HK-2 (cell line): Measurements from ENCODE around the gene MESD.

Source experiments
- DNase-seq: peaks from one replicate; pipeline ENCODE4 v3.0.0-alpha.2; 2018; ENCODE audit not compliant: unreplicated experiment

Gene MESD

DNA sequence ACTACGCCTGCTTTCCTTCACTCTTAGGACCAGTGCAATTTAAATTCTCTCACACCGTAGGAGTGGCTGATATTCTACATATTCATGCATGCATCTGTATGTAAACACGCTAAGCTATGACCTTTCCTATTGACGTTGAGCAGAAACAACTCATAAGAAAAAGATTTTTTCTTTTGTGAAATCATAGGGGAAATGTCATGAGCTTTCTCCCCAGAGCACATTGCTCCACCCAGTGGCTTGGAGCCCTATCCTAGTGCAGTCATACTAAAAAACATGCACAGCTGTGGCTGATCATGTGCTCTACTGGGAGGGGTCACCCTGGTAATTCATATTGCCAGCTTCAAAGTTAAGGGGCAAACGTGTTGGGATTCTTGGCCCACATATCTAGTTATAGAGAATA lies 1.8 kb upstream of the MESD start:
- no peak for DNase-seq

DNA sequence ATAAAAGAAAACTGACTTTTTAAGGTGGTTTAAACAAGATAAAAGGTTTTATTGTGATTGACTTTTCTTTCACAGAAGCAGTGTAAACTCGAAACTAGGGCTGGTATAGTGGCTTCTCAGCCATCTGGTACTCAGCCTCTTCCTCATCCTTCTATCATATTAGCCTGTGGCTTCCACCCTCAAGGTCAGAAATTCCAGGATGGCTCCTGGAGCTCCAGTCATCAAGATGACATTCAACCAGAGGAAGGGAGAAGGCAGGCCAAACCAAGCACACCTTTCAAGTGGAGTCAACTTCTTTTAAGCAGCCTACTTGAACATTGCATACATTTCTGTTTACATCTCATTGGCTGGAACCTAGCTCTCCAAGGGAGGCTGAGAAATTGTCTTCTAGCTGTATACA lies 1.3 kb upstream of the MESD start:
- DNase-seq, result no peak

DNA sequence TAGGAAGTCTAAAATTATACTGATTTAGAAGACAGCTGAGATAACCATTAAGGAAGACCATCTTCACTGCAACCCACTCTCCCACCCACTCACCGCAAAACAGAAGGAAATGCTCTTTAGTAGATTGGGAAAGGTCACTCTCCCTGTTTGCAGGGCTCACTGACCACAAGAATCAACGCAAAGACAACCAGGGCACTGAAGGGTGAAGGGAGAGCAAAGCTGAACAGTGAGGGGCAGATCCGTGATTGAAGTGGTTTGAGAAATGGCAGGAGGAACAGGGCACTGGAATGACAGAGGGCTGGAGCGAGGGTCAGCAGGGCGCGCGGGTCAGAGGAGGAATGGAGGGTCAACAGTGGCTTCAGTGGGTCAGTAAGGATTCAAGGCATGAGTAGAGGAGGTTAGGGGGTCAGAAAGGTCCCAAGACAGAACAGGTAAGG lies 520 bp downstream of the MESD start:
- peak; percentile 25 for DNase-seq

DNA sequence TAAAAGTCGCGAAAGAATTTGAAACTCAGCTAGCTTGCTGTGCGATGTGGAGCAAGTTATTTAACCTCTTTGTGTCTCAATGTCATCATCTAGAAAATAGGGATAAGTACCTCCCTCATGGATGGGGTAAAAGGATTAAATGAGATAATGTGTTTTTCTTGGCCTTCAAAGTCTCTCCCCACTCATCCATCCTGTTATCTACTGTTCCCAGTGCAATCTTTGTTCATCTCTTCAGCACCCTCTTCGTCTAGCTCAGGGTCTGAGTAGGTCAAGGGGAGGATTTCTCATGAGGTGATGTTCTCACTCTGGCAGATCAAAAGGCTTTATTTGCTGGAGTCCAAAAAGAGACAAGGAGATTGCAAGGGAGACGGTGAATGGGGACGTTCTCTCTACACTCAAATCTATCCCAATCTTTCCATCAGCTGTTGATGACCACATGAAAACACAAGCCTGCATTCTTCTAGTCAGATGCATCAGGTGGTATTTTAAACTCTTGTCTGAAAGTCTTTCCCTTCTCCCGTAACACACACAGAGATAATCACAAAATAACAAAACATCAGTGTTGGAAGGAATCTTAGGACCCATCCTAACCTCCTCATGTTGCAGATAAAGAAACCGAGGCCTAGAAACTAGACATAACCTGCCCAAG lies 1.3 kb downstream of the MESD start:
- no peak for DNase-seq

DNA sequence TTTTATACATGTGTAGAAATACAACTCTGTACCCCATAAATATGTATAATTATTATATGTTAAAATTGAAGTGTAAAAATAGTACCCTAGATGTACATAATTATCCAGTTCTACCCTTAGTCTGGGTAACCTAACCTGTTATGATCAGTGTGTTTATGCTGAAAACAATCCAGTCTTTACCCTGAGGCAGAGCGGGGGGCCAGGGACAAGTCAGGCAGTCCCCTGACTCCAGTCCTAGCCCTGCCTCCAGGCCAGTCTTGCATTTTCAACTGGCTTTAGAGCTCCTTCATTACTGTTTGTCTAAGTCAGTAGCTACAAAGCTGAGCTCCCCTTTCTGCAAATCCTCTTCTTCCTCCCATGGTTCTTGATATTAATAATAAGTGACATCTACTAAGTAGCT lies 3.1 kb downstream of the MESD start:
- DNase-seq, result no peak

DNA sequence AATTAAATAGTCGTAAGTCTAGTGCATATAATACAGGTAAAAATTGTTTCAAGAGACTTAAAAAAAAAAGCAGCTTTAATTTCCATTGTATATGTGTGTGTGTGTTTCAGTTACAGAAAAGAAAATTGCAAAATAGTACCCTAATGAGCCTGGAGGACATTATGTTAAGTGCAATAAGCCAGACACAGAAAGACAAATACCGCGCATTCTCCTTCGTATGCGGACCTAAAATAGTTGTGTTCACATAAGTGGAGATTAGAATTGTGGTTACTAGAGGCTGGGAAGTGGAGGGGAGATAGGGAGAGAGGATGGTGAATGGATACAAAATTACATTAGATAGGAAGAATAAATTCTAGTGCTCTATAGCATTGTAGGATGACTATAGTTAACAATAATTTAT lies 3.6 kb downstream of the MESD start:
- DNase-seq, result no peak

DNA sequence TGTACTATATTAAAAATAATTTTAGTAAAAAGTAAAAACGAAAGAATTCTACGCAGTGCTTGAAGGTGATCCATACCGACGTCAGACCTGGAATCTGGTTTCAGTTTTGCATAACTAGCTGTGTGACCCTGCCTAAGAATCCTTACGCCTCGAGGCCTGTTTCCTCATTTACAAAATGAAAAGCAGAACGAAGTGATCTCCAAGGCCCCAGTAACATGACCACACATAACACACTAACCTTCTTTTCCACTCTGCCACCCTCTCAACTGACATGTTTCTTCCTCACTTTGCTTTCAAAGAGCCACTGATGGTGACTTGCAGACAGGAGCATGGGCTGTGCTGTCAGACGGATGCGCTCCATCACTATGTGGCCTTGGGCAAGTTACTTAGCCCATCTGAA lies 4.8 kb downstream of the MESD start:
- no peak for DNase-seq

DNA sequence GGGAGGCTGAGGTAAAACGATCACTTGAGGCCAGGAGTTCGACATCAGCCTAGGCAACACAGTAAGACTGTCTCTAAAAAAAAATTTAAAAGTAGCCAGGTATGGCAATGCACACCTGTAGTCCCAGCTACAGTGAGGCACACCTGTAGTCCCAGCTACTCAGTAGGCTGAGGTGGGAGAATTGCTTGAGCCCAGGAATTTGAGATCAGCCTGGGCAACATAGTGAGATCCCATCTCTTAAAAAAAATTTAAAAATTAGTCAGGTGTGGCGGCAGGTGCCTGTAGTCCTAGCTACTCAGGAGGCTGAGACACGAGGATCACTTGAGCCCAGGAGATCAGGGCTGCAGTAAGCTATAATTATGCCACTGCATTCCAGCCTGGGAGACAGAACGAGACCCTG lies 6.8 kb downstream of the MESD start:
- DNase-seq, result no peak

DNA sequence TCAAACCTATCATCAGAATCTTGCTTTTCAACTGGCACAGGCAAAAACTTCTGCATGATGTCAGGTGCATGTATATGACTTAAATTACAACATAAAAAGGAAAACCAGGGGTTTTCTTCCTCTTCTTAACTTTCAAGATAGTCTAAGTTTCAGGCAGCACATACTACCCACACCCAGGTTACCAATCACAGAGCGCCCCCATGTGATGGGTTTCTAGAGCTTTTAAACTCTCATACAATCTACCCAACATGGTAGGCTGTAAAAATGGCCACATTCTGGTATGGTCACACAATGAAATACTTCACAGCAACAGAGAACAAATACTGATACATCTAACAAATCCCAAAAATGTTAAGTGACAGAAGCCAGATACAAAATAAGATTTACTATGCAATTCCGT lies 7.4 kb downstream of the MESD start:
- DNase-seq, result no peak

DNA sequence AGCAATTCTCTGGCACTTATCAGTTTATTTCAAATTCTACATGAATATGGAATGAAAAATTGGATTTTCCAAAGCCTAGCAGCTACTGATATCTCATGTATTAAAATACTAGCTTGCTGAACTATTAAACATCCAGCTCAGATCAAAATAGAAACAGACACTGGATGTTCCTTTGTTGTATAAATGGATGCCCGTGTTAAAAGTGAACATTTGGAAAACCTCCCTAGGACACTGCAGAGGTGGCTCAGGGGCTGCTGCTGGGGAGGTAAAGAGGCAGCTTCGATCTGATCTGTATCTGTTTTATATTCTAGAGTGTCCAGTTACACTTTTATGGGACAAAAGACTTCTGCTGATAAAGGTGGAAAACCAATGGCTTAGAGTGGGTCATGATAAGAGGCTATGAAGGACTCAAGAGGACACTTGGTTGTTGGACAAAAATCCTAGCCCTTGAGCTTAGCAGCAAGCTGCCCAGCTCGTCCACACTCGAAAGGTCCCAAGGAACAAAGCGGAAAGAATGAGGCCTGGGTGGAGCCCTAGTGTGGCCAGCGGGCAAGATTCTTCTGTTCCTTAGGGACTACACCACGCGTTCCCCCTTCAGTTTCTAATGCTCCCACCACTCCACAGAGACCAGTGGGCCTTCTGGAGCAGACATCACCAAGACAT lies 9.9 kb downstream of the MESD start:
- no peak for DNase-seq

DNA sequence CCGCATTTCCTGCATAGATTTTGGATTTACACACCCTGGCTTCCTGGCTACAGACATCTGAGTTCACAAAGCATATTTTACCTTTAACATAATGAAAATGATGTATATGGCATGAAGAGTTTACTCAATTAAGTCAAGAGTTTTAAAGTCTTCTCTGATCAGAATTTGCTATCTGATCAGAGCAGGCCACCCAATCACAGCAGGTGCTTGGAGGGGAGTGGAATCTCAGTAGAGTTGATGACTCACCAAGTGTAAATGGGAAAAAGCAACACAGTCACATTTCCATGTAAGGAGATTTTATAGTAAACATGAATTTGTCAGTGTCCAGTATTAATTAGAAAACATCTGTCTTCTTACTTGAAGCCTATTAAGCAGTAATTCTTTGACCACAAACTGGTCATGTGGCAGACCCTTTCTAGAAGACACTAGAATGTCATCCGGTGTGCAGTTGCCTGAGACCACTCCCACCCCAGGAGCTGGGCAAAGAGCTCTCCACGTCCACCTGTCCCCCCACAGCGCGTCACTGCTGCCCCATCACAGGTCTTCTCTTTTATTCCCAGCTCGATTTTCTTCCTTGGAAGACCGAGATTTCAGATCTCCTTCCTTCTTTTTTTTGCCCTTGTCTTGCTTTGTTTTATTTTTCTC lies 10.8 kb downstream of the MESD start:
- no peak for DNase-seq

DNA sequence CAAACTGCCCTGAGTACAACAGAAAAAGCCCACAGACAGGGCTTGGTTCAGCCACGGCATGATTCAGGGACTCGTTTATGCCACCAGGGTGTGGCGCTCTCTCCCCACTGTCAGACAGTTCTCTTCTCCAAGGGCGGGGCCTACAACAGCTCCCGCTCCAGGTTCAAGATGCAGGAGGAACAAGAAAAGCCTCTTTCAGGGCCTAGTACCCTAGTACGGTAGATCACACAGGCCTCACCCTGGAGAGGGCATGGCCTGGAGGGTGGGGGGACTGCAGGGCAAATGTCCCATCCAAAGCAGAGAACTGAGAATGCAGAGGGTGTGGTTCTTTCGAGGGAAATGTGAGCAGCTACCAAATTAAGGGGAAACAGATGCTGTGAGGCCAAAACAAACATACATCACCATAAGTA lies 12.0 kb downstream of the MESD start:
- DNase-seq, result no peak

DNA sequence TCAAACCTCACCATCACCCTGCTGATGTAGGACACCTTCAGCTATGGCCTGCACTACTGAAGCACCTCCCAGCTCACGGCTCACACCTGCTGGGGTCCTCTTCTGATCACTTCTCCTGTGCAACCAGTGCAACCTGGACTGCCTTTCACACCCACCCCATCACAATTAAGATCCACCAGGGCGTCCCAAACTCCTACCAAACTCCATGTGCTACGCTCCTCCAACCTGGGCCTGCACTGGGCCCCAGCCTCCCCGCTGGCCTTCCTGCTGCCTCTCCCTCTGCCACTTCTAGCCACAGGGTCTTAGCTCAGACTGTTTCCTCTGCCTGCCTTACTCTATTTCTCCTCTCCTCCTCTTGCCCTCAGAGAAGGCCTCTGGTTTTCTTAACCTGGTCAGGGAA lies 12.8 kb downstream of the MESD start:
- DNase-seq, result no peak

DNA sequence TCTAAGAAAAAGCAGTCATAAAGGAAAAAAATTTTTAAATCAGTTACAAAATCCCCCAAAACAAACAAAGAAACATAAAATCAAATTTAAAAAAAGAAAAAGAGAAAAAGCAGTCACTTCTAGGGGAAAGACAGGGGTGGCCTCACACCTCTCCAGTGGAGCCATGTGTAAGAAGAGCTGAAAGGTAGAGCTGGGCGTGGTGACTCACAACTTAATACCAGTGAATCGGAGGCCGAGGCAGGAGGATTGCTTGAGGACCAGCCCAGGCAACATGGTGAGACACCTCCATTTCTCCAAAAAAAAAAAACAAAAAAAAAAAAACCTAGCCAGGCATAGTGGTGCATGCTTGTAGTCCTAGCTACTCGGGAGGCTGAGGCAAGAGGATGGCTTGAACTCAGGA lies 14.7 kb downstream of the MESD start:
- DNase-seq, result no peak

DNA sequence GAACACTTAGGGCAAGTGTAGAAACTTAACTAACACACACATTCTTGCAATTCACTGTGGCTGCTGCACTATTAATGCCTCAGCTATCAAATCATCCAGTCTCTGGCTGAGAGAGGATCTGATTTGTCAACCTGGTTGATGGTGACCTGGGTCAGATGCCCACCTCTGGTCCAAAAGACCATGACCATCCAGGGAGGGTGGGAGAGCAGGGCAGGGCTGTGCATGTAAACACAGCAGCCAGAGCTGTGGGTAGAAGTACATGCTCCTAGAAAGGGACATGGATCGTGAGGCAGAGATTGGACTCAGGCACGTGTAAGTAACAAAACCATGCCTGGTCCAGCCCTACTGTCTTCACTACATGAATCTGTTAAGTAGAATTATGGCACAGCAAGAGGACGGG lies 17.3 kb downstream of the MESD start:
- no peak for DNase-seq

DNA sequence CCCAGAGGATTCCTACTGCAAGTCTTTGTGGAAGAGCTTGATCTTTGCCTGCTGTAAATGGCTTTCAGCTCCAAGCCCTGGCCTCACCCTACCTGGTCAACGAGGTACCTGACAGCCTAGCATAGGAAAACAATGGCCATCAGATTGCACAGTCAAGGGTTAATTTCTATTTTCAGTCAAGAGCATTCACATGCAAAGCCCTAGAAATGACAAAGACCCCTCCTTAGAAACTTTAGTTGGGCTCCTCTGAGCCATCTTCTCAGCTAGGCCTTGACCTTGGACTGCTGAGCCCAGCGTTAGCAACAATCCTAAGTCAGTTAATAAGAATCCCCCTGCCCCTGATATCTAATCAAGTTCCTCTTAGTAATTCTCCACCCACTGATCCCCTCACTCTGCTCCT lies 18.5 kb downstream of the MESD start:
- no peak for DNase-seq

DNA sequence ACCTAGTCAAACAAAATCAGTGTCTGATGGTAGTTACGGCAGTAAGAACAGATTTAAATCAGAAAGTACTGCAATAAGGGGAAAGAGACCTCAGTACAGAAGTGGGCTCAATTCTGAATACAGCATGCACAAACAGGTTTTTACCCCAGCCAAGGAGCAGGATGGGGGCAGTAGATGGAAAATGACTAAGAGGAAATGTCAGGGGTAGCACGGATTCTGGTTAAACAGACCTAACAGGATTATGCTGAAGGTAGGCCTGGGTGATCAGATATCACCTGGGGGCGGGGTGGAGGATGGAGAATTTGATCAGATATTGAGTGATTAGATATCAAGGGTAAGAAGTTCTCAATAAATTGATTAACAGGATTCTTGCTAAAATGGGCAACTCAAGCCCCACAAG lies 19.0 kb downstream of the MESD start:
- no peak for DNase-seq

DNA sequence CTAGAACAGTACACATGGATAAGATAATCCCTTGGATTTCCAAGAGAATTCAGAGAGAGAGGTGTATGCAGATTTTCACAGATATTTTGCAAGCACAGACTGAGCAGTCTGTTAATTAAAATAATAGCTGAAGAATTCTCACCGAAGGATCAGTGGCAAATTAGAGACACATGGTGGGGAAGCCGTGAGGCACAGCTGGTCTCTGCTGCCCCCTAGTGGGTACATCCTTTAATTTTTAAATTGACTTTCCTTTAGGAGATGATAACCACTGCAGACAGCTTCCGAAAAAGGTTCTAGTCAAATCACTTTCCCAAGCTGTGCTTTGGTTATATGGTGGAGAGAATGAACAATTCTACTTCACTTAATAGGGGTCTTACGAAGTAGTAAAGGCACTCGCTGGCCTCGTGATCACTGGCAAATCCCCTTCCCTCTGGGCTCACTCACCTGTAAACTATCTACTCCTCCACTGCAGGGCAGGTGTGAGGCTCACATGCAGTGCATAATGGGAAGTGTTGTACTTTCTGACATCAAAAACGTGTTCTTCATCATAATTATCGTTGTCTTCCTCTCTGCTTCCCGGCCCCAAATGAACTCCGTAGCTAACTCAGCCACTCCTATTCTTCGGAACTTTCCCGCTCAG lies 19.5 kb downstream of the MESD start:
- DNase-seq, result peak; percentile 48

DNA sequence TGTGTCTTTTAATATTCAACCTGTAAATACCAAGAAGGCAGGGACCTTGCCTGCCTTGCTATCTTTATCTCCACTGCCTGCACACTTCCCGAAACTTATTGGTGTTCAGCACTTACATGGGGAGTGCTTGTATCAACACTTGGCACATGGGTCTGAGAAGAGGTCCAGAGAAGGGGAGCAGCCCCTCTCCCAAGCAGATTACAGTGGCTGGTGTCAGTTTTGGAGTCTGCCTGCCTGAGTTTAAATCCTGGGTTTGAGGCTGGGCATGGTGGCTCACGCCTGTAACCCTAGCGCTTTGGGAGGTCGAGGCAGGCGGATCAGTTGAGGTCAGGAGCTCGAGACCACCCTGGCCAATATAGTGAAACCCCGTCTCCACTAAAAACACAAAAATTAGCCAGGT lies 20.3 kb downstream of the MESD start:
- no peak for DNase-seq

DNA sequence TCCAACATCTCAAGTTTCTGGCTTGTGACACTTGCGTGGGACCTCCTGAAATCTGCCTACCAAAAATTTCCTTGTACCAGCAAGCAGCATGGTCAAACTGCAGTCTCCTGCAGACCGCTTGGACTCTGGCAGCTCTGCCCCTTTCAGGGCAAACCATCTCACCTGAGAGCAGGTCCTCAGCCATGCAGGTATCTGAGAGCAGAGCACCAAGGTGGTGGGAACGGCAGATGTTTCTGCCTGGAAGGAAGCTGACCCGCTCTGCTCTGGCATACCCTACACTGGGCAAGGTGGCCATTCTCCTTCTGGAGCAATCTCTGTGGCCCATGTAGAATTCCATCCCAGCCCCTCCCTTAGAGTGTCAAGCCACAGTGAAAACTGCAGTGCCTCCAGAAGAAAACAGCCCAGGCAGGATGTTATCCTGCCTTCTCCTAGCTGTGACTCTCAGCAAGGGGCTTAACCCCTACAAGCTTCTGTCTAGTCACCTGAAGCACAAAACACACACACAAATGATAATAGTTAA lies 21.6 kb downstream of the MESD start:
- no peak for DNase-seq

DNA sequence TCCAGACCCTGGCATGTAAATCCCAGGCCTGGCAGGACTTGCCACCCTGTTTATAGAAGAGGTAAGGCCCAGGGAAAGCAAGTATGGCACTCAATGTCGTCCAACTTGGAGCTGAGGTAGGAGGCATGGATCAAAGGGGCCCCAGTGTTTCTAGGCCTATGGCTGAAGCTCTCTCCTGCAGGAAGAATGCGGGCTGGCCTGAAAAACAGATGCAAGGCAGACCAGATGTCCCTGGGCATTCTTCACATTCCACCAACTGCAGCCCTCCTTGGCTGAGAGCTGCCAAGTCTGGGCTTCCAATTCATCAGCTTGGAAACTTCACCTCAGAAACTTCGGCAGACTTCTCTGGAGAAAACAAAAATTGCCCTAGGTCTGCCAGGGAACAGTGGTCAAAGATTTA lies 22.2 kb downstream of the MESD start:
- DNase-seq, result no peak

DNA sequence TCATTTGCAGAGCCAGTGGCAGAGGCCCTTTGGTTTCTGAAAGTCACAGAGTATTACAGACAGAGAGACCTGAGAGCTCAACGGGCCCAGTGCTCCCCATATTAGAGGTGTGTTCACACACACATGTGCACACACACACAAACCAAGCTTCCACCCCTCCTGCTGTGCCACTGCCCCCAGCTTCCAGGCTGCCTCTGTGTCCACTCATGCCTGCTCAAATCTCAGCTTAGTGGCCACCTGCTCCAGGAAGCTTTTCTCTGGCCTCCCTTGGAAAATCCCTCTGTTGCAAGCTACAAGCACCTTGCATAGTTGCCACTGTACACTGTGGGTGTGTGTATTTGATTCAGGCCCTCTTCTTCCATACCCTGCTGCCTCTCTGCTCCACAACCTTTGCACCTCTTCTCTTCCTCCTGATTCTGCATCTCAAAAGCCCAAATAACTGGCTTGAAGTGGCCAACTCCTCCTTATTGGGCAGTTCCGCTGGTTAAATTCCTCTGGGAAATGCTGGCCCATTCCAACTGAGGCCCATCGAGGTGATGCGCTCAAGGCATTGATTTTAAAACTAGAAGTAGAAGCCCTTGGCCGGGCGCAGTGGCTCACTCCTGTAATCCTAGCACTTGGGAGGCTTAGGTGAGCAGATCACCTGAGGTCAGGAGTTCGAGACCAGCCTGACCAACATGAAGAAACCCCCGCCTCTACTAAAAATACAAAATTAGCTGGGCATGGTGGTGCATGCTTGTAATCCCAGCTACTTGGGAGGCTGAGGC lies 23.0 kb downstream of the MESD start:
- DNase-seq, result no peak
